OCI-LY1 (cell line): ENCODE measurements around the gene ASTN1.
A peak's percentile ranks its signal among the peaks of the same experiment; 100 is the strongest.

Experiments
- H2AFZ ChIP-seq: fragments of 200-600 bp; sonication (generic), shearing (Covaris generic); 2 replicates; pipeline ENCODE4 v1.6.0; 2014; ENCODE audit warnings: antibody characterized with exemption, mild to moderate bottlenecking, low read length
- H3F3A ChIP-seq: fragments of 200-600 bp; sonication (generic), shearing (Covaris generic); 2 replicates; pipeline ENCODE4 v1.6.0; 2014; ENCODE audit warnings: mild to moderate bottlenecking, antibody characterized with exemption, low read length, moderate library complexity; ENCODE audit not compliant: insufficient read depth
- H3K27ac ChIP-seq: fragments of 200-600 bp; sonication (generic); 2 replicates; pipeline ENCODE4 v1.5.1; 2014; ENCODE audit warnings: low read length, mixed run types, mild to moderate bottlenecking, low read depth; ENCODE audit not compliant: poor library complexity, severe bottlenecking
- H3K27me3 ChIP-seq: fragments of 200-600 bp; sonication (generic); 2 replicates; pipeline ENCODE4 v1.6.0; 2014; ENCODE audit warnings: antibody characterized with exemption, mild to moderate bottlenecking, low read length, moderate library complexity; ENCODE audit not compliant: insufficient read depth
- H3K36me3 ChIP-seq: fragments of 200-600 bp; sonication (generic); 2 replicates; pipeline ENCODE4 v1.6.1; 2014; ENCODE audit warnings: mild to moderate bottlenecking, antibody characterized with exemption, low read length, moderate library complexity, mixed read lengths; ENCODE audit not compliant: insufficient read depth
- H3K4me1 ChIP-seq: fragments of 200-600 bp; sonication (generic); 2 replicates; pipeline ENCODE4 v1.5.1; 2014; ENCODE audit warnings: mild to moderate bottlenecking, low read length, moderate library complexity; ENCODE audit not compliant: insufficient read depth, severe bottlenecking
- H3K4me2 ChIP-seq: fragments of 200-600 bp; sonication (generic), shearing (Covaris generic); 2 replicates; pipeline ENCODE4 v1.6.1; 2014; ENCODE audit warnings: low read length
- H3K4me3 ChIP-seq: fragments of 200-600 bp; sonication (generic); 2 replicates; pipeline ENCODE4 v1.5.1; 2014; ENCODE audit warnings: low read length, low read depth, mild to moderate bottlenecking, mixed read lengths; ENCODE audit not compliant: poor library complexity, severe bottlenecking
- H3K79me2 ChIP-seq: fragments of 200-600 bp; shearing (Covaris generic); 2 replicates; pipeline ENCODE4 v1.6.1; 2016; ENCODE audit warnings: mixed run types, low read length, mixed read lengths; ENCODE audit not compliant: insufficient read depth
- H3K9ac ChIP-seq: fragments of 200-600 bp; sonication (generic), shearing (Covaris generic); 2 replicates; pipeline ENCODE4 v1.6.1; 2014; ENCODE audit warnings: mild to moderate bottlenecking, low read length, mixed read lengths
- H3K9me2 ChIP-seq: fragments of 200-600 bp; sonication (generic), shearing (Covaris generic); 2 replicates; pipeline ENCODE4 v1.6.1; 2014; ENCODE audit warnings: low read depth, mild to moderate bottlenecking, low read length, mixed read lengths
- H3K9me3 ChIP-seq: fragments of 200-600 bp; shearing (Covaris generic); 2 replicates; pipeline ENCODE4 v1.6.1; 2014; ENCODE audit warnings: low read length, mixed read lengths
- H4K20me1 ChIP-seq: fragments of 200-600 bp; sonication (generic), shearing (Covaris generic); 2 replicates; pipeline ENCODE4 v1.6.0; 2016; ENCODE audit warnings: mild to moderate bottlenecking, low read length; ENCODE audit not compliant: insufficient read depth
- CTCF ChIP-seq: fragments of 200-600 bp; sonication (generic), shearing (Covaris generic); IDR thresholded peaks from 2 replicates; pipeline ENCODE4 v1.5.1; 2017; ENCODE audit warnings: mild to moderate bottlenecking, antibody characterized with exemption, low read length, moderate library complexity, mixed read lengths
- EZH2 ChIP-seq: fragments of 200-600 bp; sonication (generic), shearing (Covaris generic); IDR thresholded peaks from 2 replicates; pipeline ENCODE4 v1.8.0; 2017; ENCODE audit warnings: borderline replicate concordance, mixed run types, mild to moderate bottlenecking, antibody characterized with exemption, low read length, moderate library complexity, mixed read lengths

ASTN1 gene

GRCh38 chr1:176957603-176958002 is 206.9 kb downstream of the ASTN1 start:
- H3K27me3 ChIP-seq: no peaks in the 10 kb centered on the region
- H3K9me3 ChIP-seq: no peaks in the 10 kb centered on the region
- TF ChIP-seq EZH2: no peak
- TF ChIP-seq CTCF: no peak
- H3K79me2 ChIP-seq: no peaks in the 10 kb centered on the region
- H2AFZ ChIP-seq: no peak overlapping the region
- H3K4me1 ChIP-seq: no peaks in the 10 kb centered on the region
- H3K4me3 ChIP-seq: no peak overlapping the region
- H3F3A ChIP-seq: no peaks in the 10 kb centered on the region
- H3K27ac ChIP-seq: no peak overlapping the region
- H3K36me3 ChIP-seq: no peaks in the 10 kb centered on the region
- no peak overlapping the region for H3K4me2 ChIP-seq
- no peak overlapping the region for H3K9ac ChIP-seq
- no peaks in the 10 kb centered on the region for H3K9me2 ChIP-seq
- no peaks in the 10 kb centered on the region for H4K20me1 ChIP-seq

- Histone ChIP-seq H3K9me2 (no peaks in the 10 kb centered on the region), H3K36me3 (no peaks in the 10 kb centered on the region), H3F3A (no peaks in the 10 kb centered on the region), H3K9me3 (no peaks in the 10 kb centered on the region), H4K20me1 (no peaks in the 10 kb centered on the region), H3K27me3 (no peaks in the 10 kb centered on the region), H3K79me2 (no peaks in the 10 kb centered on the region), H3K4me1 (no peaks in the 10 kb centered on the region), H3K9ac (no peak overlapping the region), H2AFZ (no peak overlapping the region), H3K27ac (no peak overlapping the region), H3K4me2 (no peak overlapping the region), H3K4me3 (no peak overlapping the region)
- TF ChIP-seq EZH2 (no peak), CTCF (peak; percentile 18; the same call in 1 of the 2 replicates)
Observed at GRCh38 chr1:176954242-176954641, 210.3 kb downstream of the ASTN1 start.

GRCh38 chr1:176950736-176951324 is 213.7 kb downstream of the ASTN1 start:
- Histone ChIP-seq H3K4me3 (no peak overlapping the region), H3K79me2 (no peaks in the 10 kb centered on the region), H3K9ac (no peak overlapping the region), H3K27me3 (no peaks in the 10 kb centered on the region), H3K9me3 (no peaks in the 10 kb centered on the region), H3K9me2 (no peaks in the 10 kb centered on the region), H3K4me2 (no peak overlapping the region), H4K20me1 (no peaks in the 10 kb centered on the region), H3K4me1 (no peaks in the 10 kb centered on the region), H3K36me3 (no peaks in the 10 kb centered on the region), H3F3A (no peaks in the 10 kb centered on the region), H3K27ac (no peak overlapping the region), H2AFZ (no peak overlapping the region)
- no peak for TF ChIP-seq CTCF
- no peak for TF ChIP-seq EZH2
